ENCODE data around the gene CST7. TPM values are rescaled to one million over a fixed set of nuclear protein-coding genes. Genes with fewer than 3 reads are reported as not detected.

Gene CST7
- total and polyA plus RNA-seq, 2 of the 13 experiments (the other 11 are each of a cell fraction or from before 2014, with no cell fraction given) = not detected

- TF ChIP-seq THAP7 (CRISPR knock-in tag; IDR thresholded peaks at IDR 0.05) = peak; percentile 97
- peak; percentile 93; the same call in 1 of the 2 replicates for TF ChIP-seq ZFP37 (CRISPR knock-in tag; IDR thresholded peaks at IDR 0.05; ENCODE audit: borderline replicate concordance)
- TF ChIP-seq ZNF776 (CRISPR knock-in tag; IDR thresholded peaks at IDR 0.05) = peak; percentile 94
- TF ChIP-seq ZNF101 (CRISPR knock-in tag; IDR thresholded peaks at IDR 0.05; ENCODE audit: borderline replicate concordance, low read depth) = peak; percentile 83; the same call in 1 of the 2 replicates
- peak; percentile 68; the same call in 1 of the 2 replicates for TF ChIP-seq ZMYM2 (CRISPR knock-in tag; IDR thresholded peaks at IDR 0.05)
- TF ChIP-seq ZNF160 (CRISPR knock-in tag; IDR thresholded peaks at IDR 0.05) = peak; percentile 55
- TF ChIP-seq E2F1 (CRISPR knock-in tag; IDR thresholded peaks at IDR 0.05) = peak; percentile 96
- no peak for TF ChIP-seq NFE2 (CRISPR knock-in tag; IDR thresholded peaks at IDR 0.05)
- peak; percentile 95 for TF ChIP-seq ZBTB43 (CRISPR knock-in tag; conservative IDR thresholded peaks at IDR 0.05)
- peak; percentile 84 for TF ChIP-seq ZNF503 (CRISPR knock-in tag; IDR thresholded peaks at IDR 0.05)
- TF ChIP-seq STAG1 (CRISPR knock-in tag; IDR thresholded peaks at IDR 0.05) = no peak; the same call in none of the 2 replicates
- TF ChIP-seq BORCS8-MEF2B (CRISPR knock-in tag; IDR thresholded peaks at IDR 0.05) = peak; percentile 96
- TF ChIP-seq SMYD3 (CRISPR knock-in tag; IDR thresholded peaks at IDR 0.05) = peak; percentile 94
- peak; percentile 92 for TF ChIP-seq BRF2 (CRISPR knock-in tag; IDR thresholded peaks at IDR 0.05)
- TF ChIP-seq DMTF1 (CRISPR knock-in tag; IDR thresholded peaks at IDR 0.05) = 0 out of 2 replicates have a peak, but pooled peaks have one; percentile 16
- peak; percentile 92 for TF ChIP-seq MED8 (CRISPR knock-in tag; IDR thresholded peaks at IDR 0.05; ENCODE audit: insufficient replicate concordance)
- TF ChIP-seq YEATS4 (CRISPR knock-in tag; IDR thresholded peaks at IDR 0.05; ENCODE audit: borderline replicate concordance) = peak; percentile 98
- peak; percentile 97 for TF ChIP-seq DRAP1 (CRISPR knock-in tag; IDR thresholded peaks at IDR 0.05)
- no peak for TF ChIP-seq SNRNP70 (IDR thresholded peaks at IDR 0.05; ENCODE audit: low read depth, low read length)
- peak; percentile 98 for TF ChIP-seq KLF15 (CRISPR knock-in tag; IDR thresholded peaks at IDR 0.05; ENCODE audit: borderline replicate concordance)
Observed at GRCh38 chr20:24992487-24993205, 43.6 kb downstream of the CST7 start, which contains the start of gene APMAP (continued).

All from HepG2 (cell line).